Neural cell (in vitro differentiated cells): ENCODE measurements around the gene PRR33. TPM values are rescaled to one million over a fixed set of nuclear protein-coding genes. Genes with fewer than 3 reads are reported as not detected.

ENCODE experiments used
- H2AFZ ChIP-seq: fragments of 200-600, 300-800 bp; sonication (generic), shearing (Covaris generic); 2 replicates; pipeline ENCODE4 v1.6.0; 2014; ENCODE audit warnings: low read depth, mild to moderate bottlenecking, antibody characterized with exemption, low read length, moderate library complexity
- H3F3A ChIP-seq: fragments of 200-600 bp; shearing (Covaris generic); 2 replicates; pipeline ENCODE4 v1.6.1; 2016; ENCODE audit warnings: mild to moderate bottlenecking, moderate library complexity, mixed read lengths, antibody characterized with exemption, low read length; ENCODE audit not compliant: insufficient read depth, poor library complexity, severe bottlenecking
- H3K27ac ChIP-seq: fragments of 200-600, 300-800 bp; sonication (generic), shearing (Covaris generic); 2 replicates; pipeline ENCODE4 v1.5.1; 2014; ENCODE audit warnings: mild to moderate bottlenecking, low read length, moderate library complexity
- H3K27me3 ChIP-seq: fragments of 300-800, 200-600 bp; sonication (generic), shearing (Covaris generic); 2 replicates; pipeline ENCODE4 v1.6.0; 2014; ENCODE audit warnings: mild to moderate bottlenecking, low read depth, low read length, moderate library complexity; ENCODE audit not compliant: insufficient read depth
- H3K36me3 ChIP-seq: fragments of 300-800, 200-600 bp; sonication (generic), shearing (Covaris generic); 2 replicates; pipeline ENCODE4 v1.5.1; 2014; ENCODE audit warnings: mild to moderate bottlenecking, antibody characterized with exemption, low read length, moderate library complexity; ENCODE audit not compliant: insufficient read depth
- H3K4me2 ChIP-seq: fragments of 300-800, 200-600 bp; sonication (generic), shearing (Covaris generic); 2 replicates; pipeline ENCODE4 v1.6.0; 2014; ENCODE audit warnings: mild to moderate bottlenecking, low read length
- H3K4me3 ChIP-seq: fragments of 300-800, 200-600 bp; sonication (generic), shearing (Covaris generic); 2 replicates; pipeline ENCODE4 v1.5.1; 2014; ENCODE audit warnings: mild to moderate bottlenecking, low read length, moderate library complexity
- H3K79me2 ChIP-seq: fragments of 200-600 bp; shearing (Covaris generic); replicated peaks from 2 replicates; pipeline ENCODE4 v1.6.0; 2014; ENCODE audit warnings: mild to moderate bottlenecking, low read length, moderate library complexity; ENCODE audit not compliant: insufficient read depth
- H3K9ac ChIP-seq: fragments of 300-800, 200-600 bp; sonication (generic), shearing (Covaris generic); 2 replicates; pipeline ENCODE4 v1.6.1; 2016; ENCODE audit warnings: mild to moderate bottlenecking, low read length, mixed read lengths
- H3K9me2 ChIP-seq: fragments of 200-600 bp; shearing (Covaris generic); 2 replicates; pipeline ENCODE4 v1.6.1; 2016; ENCODE audit warnings: mild to moderate bottlenecking, low read length, mixed read lengths; ENCODE audit not compliant: insufficient read depth
- H3K9me3 ChIP-seq: fragments of 200-600, 300-800 bp; sonication (generic), shearing (Covaris generic); 2 replicates; pipeline ENCODE4 v1.6.1; 2016; ENCODE audit warnings: mild to moderate bottlenecking, mixed run types, low read length, moderate library complexity, mixed read lengths
- H4K20me1 ChIP-seq: fragments of 200-600 bp; shearing (Covaris generic); 2 replicates; pipeline ENCODE4 v1.6.1; 2016; ENCODE audit warnings: mild to moderate bottlenecking, mixed run types; ENCODE audit not compliant: insufficient read depth
- CTCF ChIP-seq: fragments of 450-650 bp; IDR thresholded peaks from 2 replicates; pipeline ENCODE4 v1.5.1; 2014; ENCODE audit warnings: antibody characterized with exemption, mild to moderate bottlenecking, moderate library complexity; ENCODE audit not compliant: poor library complexity, severe bottlenecking
- EP300 ChIP-seq: fragments of 450-650 bp; conservative IDR thresholded peaks from 2 replicates; pipeline ENCODE4 v1.6.1; 2014; ENCODE audit warnings: antibody characterized with exemption, mild to moderate bottlenecking, moderate library complexity; ENCODE audit not compliant: poor library complexity, severe bottlenecking
- EZH2 ChIP-seq: fragments of 200-600, 300-800 bp; shearing (Covaris generic), sonication (generic); IDR thresholded peaks from 2 replicates; pipeline ENCODE4 v1.6.1; 2014; ENCODE audit warnings: antibody characterized with exemption, low read length, borderline replicate concordance, mild to moderate bottlenecking; ENCODE audit not compliant: insufficient read depth, poor library complexity, severe bottlenecking
- MXI1 ChIP-seq: fragments of 450-650 bp; conservative IDR thresholded peaks from 2 replicates; pipeline ENCODE4 v1.6.1; 2014; ENCODE audit warnings: antibody characterized with exemption, mild to moderate bottlenecking; ENCODE audit not compliant: poor library complexity, severe bottlenecking
- POLR2AphosphoS5 ChIP-seq: IDR thresholded peaks from 2 replicates; pipeline ENCODE4 v1.6.1; 2012
- RAD21 ChIP-seq: fragments of 450-650 bp; conservative IDR thresholded peaks from 2 replicates; pipeline ENCODE4 v1.6.1; 2014; ENCODE audit warnings: antibody characterized with exemption, mild to moderate bottlenecking, moderate library complexity
- SMC3 ChIP-seq: fragments of 450-650 bp; conservative IDR thresholded peaks from 2 replicates; pipeline ENCODE4 v1.6.1; 2014; ENCODE audit warnings: antibody characterized with exemption, mild to moderate bottlenecking, moderate library complexity; ENCODE audit not compliant: poor library complexity
- TAF1 ChIP-seq: IDR thresholded peaks from 2 replicates; pipeline ENCODE4 v1.6.1; 2012; ENCODE audit warnings: low read depth
- polyA plus RNA-seq: library from polyadenylated mRNA; depleted of rRNA; stranded (reverse); fragments of >200 nt; gene quantifications from 2 replicates; pipeline ENCODE4 v1.2.3, GENCODE V29; 2014
- TF ChIP-seq, protein P1 (sequence below): IDR thresholded peaks from 2 replicates; pipeline ENCODE4 v1.6.1; 2012; ENCODE audit warnings: borderline replicate concordance

The PRR33 gene
- polyA plus RNA-seq, 1 donor from 2014 or later = not detected

- no peaks in the 10 kb centered on the region for H3K9me2 ChIP-seq
- H4K20me1 ChIP-seq = no peaks in the 10 kb centered on the region
- H2AFZ ChIP-seq = no peak overlapping the region
- H3K27me3 ChIP-seq = no peaks in the 10 kb centered on the region
- no peak overlapping the region for H3K9ac ChIP-seq
- no peak overlapping the region for H3K4me3 ChIP-seq
- TF ChIP-seq EP300 (no peak), CTCF (no peak), TAF1 (no peak), RAD21 (no peak)
- H3K27ac ChIP-seq = no peak overlapping the region
- no peaks in the 10 kb centered on the region for H3F3A ChIP-seq
- no peaks in the 10 kb centered on the region for H3K79me2 ChIP-seq
- no peaks in the 10 kb centered on the region for H3K36me3 ChIP-seq
- H3K9me3 ChIP-seq = no peaks in the 10 kb centered on the region
- H3K4me2 ChIP-seq = no peak overlapping the region
Measured at GRCh38 chr11:1912289-1912878, 20.7 kb upstream of the PRR33 start.

GRCh38 chr11:1909524-1909923 is 17.8 kb upstream of the PRR33 start:
- H3K4me3 ChIP-seq = no peak overlapping the region
- no peaks in the 10 kb centered on the region for H3K79me2 ChIP-seq
- TF ChIP-seq MXI1 (no peak), POLR2AphosphoS5 (no peak), SMC3 (no peak), CTCF (no peak), RAD21 (no peak), TAF1 (no peak), EZH2 (no peak), EP300 (no peak)
- TF ChIP-seq, protein P1, sequence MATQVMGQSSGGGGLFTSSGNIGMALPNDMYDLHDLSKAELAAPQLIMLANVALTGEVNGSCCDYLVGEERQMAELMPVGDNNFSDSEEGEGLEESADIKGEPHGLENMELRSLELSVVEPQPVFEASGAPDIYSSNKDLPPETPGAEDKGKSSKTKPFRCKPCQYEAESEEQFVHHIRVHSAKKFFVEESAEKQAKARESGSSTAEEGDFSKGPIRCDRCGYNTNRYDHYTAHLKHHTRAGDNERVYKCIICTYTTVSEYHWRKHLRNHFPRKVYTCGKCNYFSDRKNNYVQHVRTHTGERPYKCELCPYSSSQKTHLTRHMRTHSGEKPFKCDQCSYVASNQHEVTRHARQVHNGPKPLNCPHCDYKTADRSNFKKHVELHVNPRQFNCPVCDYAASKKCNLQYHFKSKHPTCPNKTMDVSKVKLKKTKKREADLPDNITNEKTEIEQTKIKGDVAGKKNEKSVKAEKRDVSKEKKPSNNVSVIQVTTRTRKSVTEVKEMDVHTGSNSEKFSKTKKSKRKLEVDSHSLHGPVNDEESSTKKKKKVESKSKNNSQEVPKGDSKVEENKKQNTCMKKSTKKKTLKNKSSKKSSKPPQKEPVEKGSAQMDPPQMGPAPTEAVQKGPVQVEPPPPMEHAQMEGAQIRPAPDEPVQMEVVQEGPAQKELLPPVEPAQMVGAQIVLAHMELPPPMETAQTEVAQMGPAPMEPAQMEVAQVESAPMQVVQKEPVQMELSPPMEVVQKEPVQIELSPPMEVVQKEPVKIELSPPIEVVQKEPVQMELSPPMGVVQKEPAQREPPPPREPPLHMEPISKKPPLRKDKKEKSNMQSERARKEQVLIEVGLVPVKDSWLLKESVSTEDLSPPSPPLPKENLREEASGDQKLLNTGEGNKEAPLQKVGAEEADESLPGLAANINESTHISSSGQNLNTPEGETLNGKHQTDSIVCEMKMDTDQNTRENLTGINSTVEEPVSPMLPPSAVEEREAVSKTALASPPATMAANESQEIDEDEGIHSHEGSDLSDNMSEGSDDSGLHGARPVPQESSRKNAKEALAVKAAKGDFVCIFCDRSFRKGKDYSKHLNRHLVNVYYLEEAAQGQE = no peak

More at GRCh38 chr11:1909524-1909923, 17.8 kb upstream of the PRR33 start:
- Histone ChIP-seq H3K27ac (no peak overlapping the region), H3K9me3 (no peaks in the 10 kb centered on the region), H3K4me2 (no peak overlapping the region), H4K20me1 (no peaks in the 10 kb centered on the region), H3K27me3 (no peaks in the 10 kb centered on the region), H3K9ac (no peak overlapping the region), H2AFZ (no peak overlapping the region), H3F3A (no peaks in the 10 kb centered on the region), H3K9me2 (no peaks in the 10 kb centered on the region), H3K36me3 (no peaks in the 10 kb centered on the region)
